HG03159 (cell line): ENCODE measurements around the gene FRYL.

Source experiments
- ATAC-seq: cut with Tn5 transposase; IDR thresholded peaks from one replicate; pipeline ENCODE4 v1.9.1; 2021; ENCODE audit warnings: mild to moderate bottlenecking, moderate library complexity; ENCODE audit not compliant: unreplicated experiment

FRYL gene

GRCh38 chr4:48495941-48496340, 284.1 kb downstream of the FRYL start:
- ATAC-seq: no peak

- ATAC-seq: no peak
Observed at GRCh38 chr4:48493452-48494100, 286.5 kb downstream of the FRYL start.

GRCh38 chr4:48491514-48492176, 288.4 kb downstream of the FRYL start:
- ATAC-seq: no peak

- no peak for ATAC-seq
Observed at GRCh38 chr4:48490680-48491513, 289.2 kb downstream of the FRYL start.

GRCh38 chr4:48490012-48490679, 289.9 kb downstream of the FRYL start, which contains the start of gene ZAR1:
ZAR1 (plus strand) TSS chr4:48490252; CDS start chr4:48490292, 40 bp downstream.
- ATAC-seq: no peak

GRCh38 chr4:48489683-48490011, 290.4 kb downstream of the FRYL start:
- no peak for ATAC-seq

GRCh38 chr4:48484494-48485168, 295.4 kb downstream of the FRYL start:
- ATAC-seq: no peak

- no peak for ATAC-seq
Observed at GRCh38 chr4:48483777-48484493, 296.1 kb downstream of the FRYL start.

GRCh38 chr4:48483006-48483776, 296.9 kb downstream of the FRYL start, which contains the start of gene SLC10A4:
SLC10A4 (plus strand) TSS chr4:48483343; CDS start chr4:48483562, 219 bp downstream.
- no peak for ATAC-seq

- ATAC-seq: no peak
Observed at GRCh38 chr4:48481581-48481980, 298.5 kb downstream of the FRYL start.

GRCh38 chr4:48478273-48478672, 301.8 kb downstream of the FRYL start:
- ATAC-seq: no peak

- no peak for ATAC-seq
Observed at GRCh38 chr4:48475770-48476169, 304.3 kb downstream of the FRYL start.

- no peak for ATAC-seq
Observed at GRCh38 chr4:48472794-48473193, 307.3 kb downstream of the FRYL start.

- no peak for ATAC-seq
Observed at GRCh38 chr4:48470570-48470969, 309.5 kb downstream of the FRYL start.

GRCh38 chr4:48470137-48470536, 309.9 kb downstream of the FRYL start:
- ATAC-seq: no peak

- ATAC-seq: no peak
Observed at GRCh38 chr4:48467891-48468290, 312.2 kb downstream of the FRYL start.

- ATAC-seq: no peak
Observed at GRCh38 chr4:48467442-48467841, 312.6 kb downstream of the FRYL start.

- no peak for ATAC-seq
Observed at GRCh38 chr4:48462363-48462762, 317.7 kb downstream of the FRYL start.

- ATAC-seq: no peak
Observed at GRCh38 chr4:48461000-48461399, 319.1 kb downstream of the FRYL start.
